PC-9 (cell line): ENCODE measurements around the gene HBA2.
"Not testable (repeated sequence)": the region's sequence is repeated elsewhere in the genome, so short reads cannot be mapped to it uniquely, and the experiment has no call there.

Experiments used
- EZH2 ChIP-seq: fragments of 200-600 bp; sonication (generic); IDR thresholded peaks from 2 replicates; pipeline ENCODE4 v1.8.0; 2017; ENCODE audit warnings: antibody characterized with exemption, low read depth
- TF ChIP-seq, protein P1 (sequence below): fragments of 200-600 bp; sonication (generic); conservative IDR thresholded peaks from 2 replicates; pipeline ENCODE4 v1.6.1; 2017; ENCODE audit warnings: mixed run types, antibody characterized with exemption, mild to moderate bottlenecking, moderate library complexity

DNA sequence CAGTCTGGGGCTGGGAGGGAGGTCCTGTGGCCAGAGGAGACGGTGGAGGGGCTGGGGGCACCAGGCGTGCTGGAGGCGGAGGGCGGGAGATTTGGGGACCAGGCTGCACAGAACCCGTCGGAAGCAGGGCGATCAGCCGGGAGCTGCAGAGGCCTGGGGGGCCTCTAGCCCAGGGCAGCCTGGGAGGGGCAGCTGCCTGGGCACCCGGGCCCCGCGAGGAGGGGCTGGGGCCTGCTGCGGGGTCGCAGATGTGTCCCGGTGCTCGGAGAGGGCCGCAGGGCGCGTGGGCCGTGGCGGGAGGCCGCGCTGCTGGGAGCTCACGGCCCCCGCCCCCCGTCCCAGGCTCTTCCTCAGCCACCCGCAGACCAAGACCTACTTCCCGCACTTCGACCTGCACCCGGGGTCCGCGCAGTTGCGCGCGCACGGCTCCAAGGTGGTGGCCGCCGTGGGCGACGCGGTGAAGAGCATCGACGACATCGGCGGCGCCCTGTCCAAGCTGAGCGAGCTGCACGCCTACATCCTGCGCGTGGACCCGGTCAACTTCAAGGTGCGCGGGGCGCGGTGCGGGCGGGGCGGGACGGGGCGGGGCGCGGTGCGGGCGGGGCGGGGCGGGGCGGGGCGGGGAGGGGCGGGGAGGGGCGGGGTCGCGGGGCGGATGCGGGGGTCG is 19.0 kb upstream of the HBA2 start:
- TF ChIP-seq, protein P1, sequence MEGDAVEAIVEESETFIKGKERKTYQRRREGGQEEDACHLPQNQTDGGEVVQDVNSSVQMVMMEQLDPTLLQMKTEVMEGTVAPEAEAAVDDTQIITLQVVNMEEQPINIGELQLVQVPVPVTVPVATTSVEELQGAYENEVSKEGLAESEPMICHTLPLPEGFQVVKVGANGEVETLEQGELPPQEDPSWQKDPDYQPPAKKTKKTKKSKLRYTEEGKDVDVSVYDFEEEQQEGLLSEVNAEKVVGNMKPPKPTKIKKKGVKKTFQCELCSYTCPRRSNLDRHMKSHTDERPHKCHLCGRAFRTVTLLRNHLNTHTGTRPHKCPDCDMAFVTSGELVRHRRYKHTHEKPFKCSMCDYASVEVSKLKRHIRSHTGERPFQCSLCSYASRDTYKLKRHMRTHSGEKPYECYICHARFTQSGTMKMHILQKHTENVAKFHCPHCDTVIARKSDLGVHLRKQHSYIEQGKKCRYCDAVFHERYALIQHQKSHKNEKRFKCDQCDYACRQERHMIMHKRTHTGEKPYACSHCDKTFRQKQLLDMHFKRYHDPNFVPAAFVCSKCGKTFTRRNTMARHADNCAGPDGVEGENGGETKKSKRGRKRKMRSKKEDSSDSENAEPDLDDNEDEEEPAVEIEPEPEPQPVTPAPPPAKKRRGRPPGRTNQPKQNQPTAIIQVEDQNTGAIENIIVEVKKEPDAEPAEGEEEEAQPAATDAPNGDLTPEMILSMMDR: not testable (repeated sequence)
- not testable (repeated sequence) for TF ChIP-seq EZH2
